Endothelial cell of umbilical vein (primary cell): ENCODE measurements around the gene MTMR6.

Experiments
- EZH2 ChIP-seq: IDR thresholded peaks from 2 replicates; pipeline ENCODE4 v1.6.1; 2012; ENCODE audit warnings: borderline replicate concordance, low read depth, mild to moderate bottlenecking, moderate library complexity, low read length, inconsistent platforms; ENCODE audit not compliant: severe bottlenecking
- JUN ChIP-seq: IDR thresholded peaks from 2 replicates; pipeline ENCODE4 v1.6.1; 2011; ENCODE audit warnings: borderline replicate concordance, low read depth; ENCODE audit not compliant: insufficient read length, insufficient read depth
- MYC ChIP-seq: IDR thresholded peaks from one replicate; pipeline ENCODE4 v1.6.1; 2011; ENCODE audit warnings: mild to moderate bottlenecking, low read depth, low read length
- POLR2A ChIP-seq: IDR thresholded peaks from 2 replicates; pipeline ENCODE4 v1.6.1; 2012; ENCODE audit warnings: low read depth, mild to moderate bottlenecking, control low read depth, low read length
- POLR2AphosphoS5 ChIP-seq: IDR thresholded peaks from 2 replicates; pipeline ENCODE4 v1.6.1; 2012; ENCODE audit warnings: low read depth, mild to moderate bottlenecking, control low read depth, low read length, moderate library complexity; ENCODE audit not compliant: insufficient read depth
- TF ChIP-seq, protein P1 (sequence below), 2 donors: IDR thresholded peaks; 1 replicate in 1 of 2; 2 replicates in 1 of 2; pipeline ENCODE4 v1.5.1; 2011; ENCODE audit warnings: low read length in 2 of 2, mild to moderate bottlenecking in 2 of 2, moderate library complexity in 2 of 2, control low read depth in 1 of 2, inconsistent platforms in 1 of 2, low read depth in 1 of 2; ENCODE audit not compliant: insufficient read depth in 1 of 2; ENCODE audit errors: extremely low read depth in 1 of 2
- TF ChIP-seq, protein P2 (sequence below): IDR thresholded peaks from 2 replicates; pipeline ENCODE4 v1.6.1; 2011; ENCODE audit not compliant: insufficient read depth, insufficient read length

DNA sequence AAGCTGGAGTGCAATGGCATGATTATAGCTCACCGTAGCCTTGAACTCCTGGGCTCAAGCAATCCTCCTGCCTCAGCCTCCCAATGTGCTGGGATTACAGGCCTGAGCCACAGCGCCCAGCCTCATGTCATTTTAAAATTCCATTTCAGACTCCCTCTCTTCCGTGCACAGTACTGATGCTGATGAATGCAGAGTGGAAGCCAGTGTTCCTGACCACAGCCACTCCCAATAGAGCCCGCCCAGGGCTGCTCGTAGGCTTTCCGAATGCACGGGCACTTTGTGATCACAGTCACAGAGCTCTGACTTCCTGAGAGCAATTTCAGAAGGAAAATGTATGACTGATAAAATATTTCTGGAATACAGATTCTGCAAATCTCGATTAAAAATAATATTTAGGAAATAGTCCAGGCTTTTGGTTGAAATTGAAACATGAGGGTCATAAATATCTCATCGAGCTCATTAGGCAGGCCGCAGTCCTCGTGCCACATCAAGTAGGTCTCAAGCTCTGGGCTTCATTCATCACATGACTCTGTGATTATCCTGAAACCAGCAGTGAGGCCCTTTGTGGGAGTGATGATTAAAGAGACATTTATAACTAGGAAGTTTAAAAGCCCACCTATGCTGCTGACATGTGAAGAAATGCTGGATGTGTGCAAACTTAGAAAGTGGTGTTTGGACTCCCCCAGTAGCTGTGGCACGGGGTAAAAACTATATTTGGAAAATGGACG is 76.3 kb downstream of the MTMR6 start:
- TF ChIP-seq, protein P1, sequence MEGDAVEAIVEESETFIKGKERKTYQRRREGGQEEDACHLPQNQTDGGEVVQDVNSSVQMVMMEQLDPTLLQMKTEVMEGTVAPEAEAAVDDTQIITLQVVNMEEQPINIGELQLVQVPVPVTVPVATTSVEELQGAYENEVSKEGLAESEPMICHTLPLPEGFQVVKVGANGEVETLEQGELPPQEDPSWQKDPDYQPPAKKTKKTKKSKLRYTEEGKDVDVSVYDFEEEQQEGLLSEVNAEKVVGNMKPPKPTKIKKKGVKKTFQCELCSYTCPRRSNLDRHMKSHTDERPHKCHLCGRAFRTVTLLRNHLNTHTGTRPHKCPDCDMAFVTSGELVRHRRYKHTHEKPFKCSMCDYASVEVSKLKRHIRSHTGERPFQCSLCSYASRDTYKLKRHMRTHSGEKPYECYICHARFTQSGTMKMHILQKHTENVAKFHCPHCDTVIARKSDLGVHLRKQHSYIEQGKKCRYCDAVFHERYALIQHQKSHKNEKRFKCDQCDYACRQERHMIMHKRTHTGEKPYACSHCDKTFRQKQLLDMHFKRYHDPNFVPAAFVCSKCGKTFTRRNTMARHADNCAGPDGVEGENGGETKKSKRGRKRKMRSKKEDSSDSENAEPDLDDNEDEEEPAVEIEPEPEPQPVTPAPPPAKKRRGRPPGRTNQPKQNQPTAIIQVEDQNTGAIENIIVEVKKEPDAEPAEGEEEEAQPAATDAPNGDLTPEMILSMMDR (IDR thresholded peaks at IDR 0.05; ENCODE audit: extremely low read depth in 1 of 2, insufficient read depth in 1 of 2, low read depth in 1 of 2, low read length in 2 of 2) = no peak
- TF ChIP-seq, protein P2, sequence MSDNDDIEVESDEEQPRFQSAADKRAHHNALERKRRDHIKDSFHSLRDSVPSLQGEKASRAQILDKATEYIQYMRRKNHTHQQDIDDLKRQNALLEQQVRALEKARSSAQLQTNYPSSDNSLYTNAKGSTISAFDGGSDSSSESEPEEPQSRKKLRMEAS = no peak
- TF ChIP-seq POLR2A (no peak), POLR2AphosphoS5 (no peak), EZH2 (no peak), JUN (no peak), MYC (no peak)
